HEK293 (cell line): ENCODE measurements around the gene RNF121.

Experiments
- CTCF ChIA-PET: fragments of 350-600 bp; formaldehyde crosslinking; extraction: SDS; loops from one replicate; lab custom pipeline; 2021; ENCODE audit warnings: antibody characterized with exemption; lab: Yijun Ruan, JAX
- POLR2A ChIA-PET: fragments of 300-600 bp; formaldehyde crosslinking; extraction: SDS; loops from one replicate; lab custom pipeline; 2020; ENCODE audit warnings: antibody characterized with exemption, inconsistent platforms; lab: Yijun Ruan, JAX
- H3K27ac ChIP-seq: fragments of 200-500 bp; sonication (Bioruptor generic); 2 replicates; pipeline ENCODE4 v1.5.1; 2014; ENCODE audit warnings: low read depth, low read length, control low read depth, inconsistent platforms; ENCODE audit errors: extremely low read depth
- H3K36me3 ChIP-seq, 2 experiments: fragments of 200-500 bp in 1 of 2; sonication (Bioruptor generic) in 1 of 2; 1 replicate in 1 of 2; 2 replicates in 1 of 2; pipeline ENCODE4 v1.5.1; 2014 to 2017; ENCODE audit warnings: inconsistent platforms in 2 of 2, low read length in 2 of 2; ENCODE audit not compliant: control insufficient read depth in 2 of 2, insufficient read depth in 1 of 2
- H3K4me1 ChIP-seq: fragments of 200-500 bp; sonication (Bioruptor generic); 2 replicates; pipeline ENCODE4 v1.5.1; 2014; ENCODE audit warnings: mild to moderate bottlenecking, low read length, inconsistent platforms; ENCODE audit not compliant: control insufficient read depth, insufficient read depth
- H3K4me3 ChIP-seq: 2 replicates; pipeline ENCODE4 v1.5.1; 2011; ENCODE audit warnings: low read depth, mild to moderate bottlenecking, control low read depth, low read length, moderate library complexity
- H3K9me3 ChIP-seq: fragments of 200-500 bp; sonication (Bioruptor generic); 2 replicates; pipeline ENCODE4 v1.5.1; 2014; ENCODE audit warnings: low read depth, low read length, inconsistent platforms; ENCODE audit not compliant: control insufficient read depth, insufficient read depth
- EGR2 ChIP-seq: fragments of 450-650 bp; formaldehyde crosslinking; IDR thresholded peaks from 2 replicates; pipeline ENCODE4 v1.5.1; 2016; ENCODE audit warnings: low read depth, missing biosample characterization, missing genetic modification characterization
- GFI1B ChIP-seq: fragments of 450-650 bp; formaldehyde crosslinking; IDR thresholded peaks from 2 replicates; pipeline ENCODE4 v1.5.1; 2016; ENCODE audit warnings: missing biosample characterization, missing genetic modification characterization
- GLIS1 ChIP-seq: fragments of 450-650 bp; formaldehyde crosslinking; IDR thresholded peaks from 2 replicates; pipeline ENCODE4 v1.5.1; 2016; ENCODE audit warnings: missing biosample characterization, missing genetic modification characterization
- KLF8 ChIP-seq: fragments of 450-650 bp; formaldehyde crosslinking; IDR thresholded peaks from 2 replicates; pipeline ENCODE4 v1.5.1; 2016; ENCODE audit warnings: missing biosample characterization, missing genetic modification characterization
- OSR2 ChIP-seq: fragments of 450-650 bp; formaldehyde crosslinking; IDR thresholded peaks from 2 replicates; pipeline ENCODE4 v1.5.1; 2016; ENCODE audit warnings: missing biosample characterization, missing genetic modification characterization
- SP7 ChIP-seq: fragments of 450-650 bp; formaldehyde crosslinking; IDR thresholded peaks from 2 replicates; pipeline ENCODE4 v1.5.1; 2016; ENCODE audit warnings: missing biosample characterization, missing genetic modification characterization
- TRIM28 ChIP-seq: IDR thresholded peaks from 2 replicates; pipeline ENCODE4 v1.6.1; 2011; ENCODE audit warnings: low read length, control low read depth, borderline replicate concordance
- ZBTB17 ChIP-seq: fragments of 450-650 bp; formaldehyde crosslinking; IDR thresholded peaks from 2 replicates; pipeline ENCODE4 v1.5.1; 2016; ENCODE audit warnings: missing biosample characterization, missing genetic modification characterization
- ZNF138 ChIP-seq: fragments of 450-650 bp; formaldehyde crosslinking; IDR thresholded peaks from 2 replicates; pipeline ENCODE4 v1.5.1; 2016; ENCODE audit warnings: missing biosample characterization, missing genetic modification characterization, borderline replicate concordance
- ZNF140 ChIP-seq: fragments of 450-650 bp; formaldehyde crosslinking; IDR thresholded peaks from 2 replicates; pipeline ENCODE4 v1.5.1; 2016; ENCODE audit warnings: missing biosample characterization, missing genetic modification characterization
- ZNF155 ChIP-seq: fragments of 450-650 bp; formaldehyde crosslinking; IDR thresholded peaks from 2 replicates; pipeline ENCODE4 v1.5.1; 2016; ENCODE audit warnings: missing biosample characterization, missing genetic modification characterization
- ZNF19 ChIP-seq: fragments of 450-650 bp; formaldehyde crosslinking; IDR thresholded peaks from 2 replicates; pipeline ENCODE4; 2016; ENCODE audit warnings: missing biosample characterization, missing genetic modification characterization, low read depth
- ZNF211 ChIP-seq: fragments of 450-650 bp; formaldehyde crosslinking; IDR thresholded peaks from 2 replicates; pipeline ENCODE4 v1.5.1; 2016; ENCODE audit warnings: low read depth, missing biosample characterization, missing genetic modification characterization
- ZNF223 ChIP-seq: fragments of 450-650 bp; formaldehyde crosslinking; IDR thresholded peaks from 2 replicates; pipeline ENCODE4 v1.5.1; 2016; ENCODE audit warnings: missing biosample characterization, missing genetic modification characterization
- ZNF311 ChIP-seq: fragments of 450-650 bp; formaldehyde crosslinking; IDR thresholded peaks from 2 replicates; pipeline ENCODE4 v1.5.1; 2017; ENCODE audit warnings: missing biosample characterization, missing genetic modification characterization, borderline replicate concordance
- ZNF354C ChIP-seq: fragments of 450-650 bp; formaldehyde crosslinking; IDR thresholded peaks from 2 replicates; pipeline ENCODE4 v1.5.1; 2016; ENCODE audit warnings: missing biosample characterization, missing genetic modification characterization, low read depth, borderline replicate concordance
- ZNF529 ChIP-seq: fragments of 450-650 bp; formaldehyde crosslinking; IDR thresholded peaks from 2 replicates; pipeline ENCODE4 v1.5.1; 2017; ENCODE audit warnings: missing genetic modification characterization, missing biosample characterization; ENCODE audit not compliant: insufficient replicate concordance
- ZNF596 ChIP-seq: fragments of 450-650 bp; IDR thresholded peaks from 2 replicates; pipeline ENCODE4 v1.5.0; 2018; ENCODE audit warnings: missing biosample characterization, mild to moderate bottlenecking, missing genetic modification characterization, moderate library complexity
- ZNF621 ChIP-seq: fragments of 450-650 bp; formaldehyde crosslinking; IDR thresholded peaks from 2 replicates; pipeline ENCODE4 v1.5.1; 2017; ENCODE audit warnings: missing biosample characterization, missing genetic modification characterization
- ZNF624 ChIP-seq: fragments of 450-650 bp; formaldehyde crosslinking; IDR thresholded peaks from 2 replicates; pipeline ENCODE4 v1.5.1; 2017; ENCODE audit warnings: missing biosample characterization, missing genetic modification characterization
- ZNF654 ChIP-seq: fragments of 450-650 bp; formaldehyde crosslinking; IDR thresholded peaks from 2 replicates; pipeline ENCODE4 v1.5.1; 2016; ENCODE audit warnings: low read depth, missing biosample characterization, missing genetic modification characterization
- ZNF701 ChIP-seq: fragments of 450-650 bp; formaldehyde crosslinking; IDR thresholded peaks from 2 replicates; pipeline ENCODE4 v1.5.1; 2016; ENCODE audit warnings: missing biosample characterization, missing genetic modification characterization
- ZNF76 ChIP-seq: fragments of 450-650 bp; formaldehyde crosslinking; IDR thresholded peaks from 2 replicates; pipeline ENCODE4; 2016; ENCODE audit warnings: low read depth, missing biosample characterization, missing genetic modification characterization, borderline replicate concordance
- ZNF792 ChIP-seq: fragments of 450-650 bp; formaldehyde crosslinking; IDR thresholded peaks from 2 replicates; pipeline ENCODE4 v1.5.1; 2016; ENCODE audit warnings: missing biosample characterization, missing genetic modification characterization
- ZNF843 ChIP-seq: fragments of 450-650 bp; formaldehyde crosslinking; IDR thresholded peaks from 2 replicates; pipeline ENCODE4 v1.5.1; 2016; ENCODE audit warnings: missing biosample characterization, missing genetic modification characterization
- ZXDB ChIP-seq: fragments of 450-650 bp; formaldehyde crosslinking; IDR thresholded peaks from 2 replicates; pipeline ENCODE4 v1.5.1; 2016; ENCODE audit warnings: missing biosample characterization, missing genetic modification characterization
- TF ChIP-seq, protein P1 (sequence below): fragments of 450-650 bp; formaldehyde crosslinking; IDR thresholded peaks from 2 replicates; pipeline ENCODE4 v1.5.1; 2017; ENCODE audit warnings: missing biosample characterization, missing genetic modification characterization
- TF ChIP-seq, protein P2 (sequence below): fragments of 450-650 bp; formaldehyde crosslinking; IDR thresholded peaks from 2 replicates; pipeline ENCODE4 v1.5.1; 2016; ENCODE audit warnings: missing biosample characterization, missing genetic modification characterization
- TF ChIP-seq, protein P3 (sequence below): fragments of 450-650 bp; formaldehyde crosslinking; IDR thresholded peaks from 2 replicates; pipeline ENCODE4 v1.5.0; 2017; ENCODE audit warnings: missing biosample characterization, missing genetic modification characterization, borderline replicate concordance
- TF ChIP-seq, protein P4 (sequence below): fragments of 450-650 bp; formaldehyde crosslinking; optimal IDR thresholded peaks from 2 replicates; pipeline ENCODE3; 2016; ENCODE audit warnings: missing biosample characterization, mild to moderate bottlenecking, missing genetic modification characterization
- TF ChIP-seq, protein P5 (sequence below): fragments of 450-650 bp; formaldehyde crosslinking; IDR thresholded peaks from 2 replicates; pipeline ENCODE4 v1.5.1; 2016; ENCODE audit warnings: missing biosample characterization, missing genetic modification characterization

RNF121 gene

DNA sequence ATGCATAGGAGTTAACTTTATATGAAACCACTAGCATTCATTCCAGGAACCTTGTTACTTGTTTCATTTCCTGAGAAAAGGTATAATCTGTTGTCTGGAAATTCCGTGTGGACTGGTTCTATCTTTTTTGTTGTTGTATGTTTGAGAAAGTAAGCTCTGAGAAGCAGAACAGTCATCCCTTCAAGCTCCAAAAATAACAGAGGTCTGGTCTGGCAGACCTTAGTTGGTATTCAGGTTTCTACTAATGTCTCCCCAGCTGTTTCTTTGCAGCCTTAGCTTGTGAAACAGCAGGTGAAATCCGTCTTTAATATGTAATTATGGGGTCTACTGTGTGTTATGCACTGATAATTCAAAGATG lies 2.4 kb downstream of the RNF121 start (continued):
- TF ChIP-seq SP7 (tag by site-specific recombination): no peak
- TF ChIP-seq, protein P1, sequence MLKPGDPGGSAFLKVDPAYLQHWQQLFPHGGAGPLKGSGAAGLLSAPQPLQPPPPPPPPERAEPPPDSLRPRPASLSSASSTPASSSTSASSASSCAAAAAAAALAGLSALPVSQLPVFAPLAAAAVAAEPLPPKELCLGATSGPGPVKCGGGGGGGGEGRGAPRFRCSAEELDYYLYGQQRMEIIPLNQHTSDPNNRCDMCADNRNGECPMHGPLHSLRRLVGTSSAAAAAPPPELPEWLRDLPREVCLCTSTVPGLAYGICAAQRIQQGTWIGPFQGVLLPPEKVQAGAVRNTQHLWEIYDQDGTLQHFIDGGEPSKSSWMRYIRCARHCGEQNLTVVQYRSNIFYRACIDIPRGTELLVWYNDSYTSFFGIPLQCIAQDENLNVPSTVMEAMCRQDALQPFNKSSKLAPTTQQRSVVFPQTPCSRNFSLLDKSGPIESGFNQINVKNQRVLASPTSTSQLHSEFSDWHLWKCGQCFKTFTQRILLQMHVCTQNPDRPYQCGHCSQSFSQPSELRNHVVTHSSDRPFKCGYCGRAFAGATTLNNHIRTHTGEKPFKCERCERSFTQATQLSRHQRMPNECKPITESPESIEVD: no peak
- no peak for TF ChIP-seq ZNF624 (tag by site-specific recombination)
- TF ChIP-seq ZBTB17 (tag by site-specific recombination): no peak
- TF ChIP-seq ZNF76 (tag by site-specific recombination): no peak
- TF ChIP-seq ZNF311 (tag by site-specific recombination): no peak
- TF ChIP-seq ZNF701: no peak
- no peak for TF ChIP-seq ZNF19
- TF ChIP-seq GLIS1 (tag by site-specific recombination): no peak
- no peak for TF ChIP-seq EGR2 (tag by site-specific recombination)
- TF ChIP-seq ZNF843 (tag by site-specific recombination): no peak
- TF ChIP-seq ZNF140 (tag by site-specific recombination): no peak
- TF ChIP-seq ZNF223 (tag by site-specific recombination): no peak
- TF ChIP-seq, protein P2, sequence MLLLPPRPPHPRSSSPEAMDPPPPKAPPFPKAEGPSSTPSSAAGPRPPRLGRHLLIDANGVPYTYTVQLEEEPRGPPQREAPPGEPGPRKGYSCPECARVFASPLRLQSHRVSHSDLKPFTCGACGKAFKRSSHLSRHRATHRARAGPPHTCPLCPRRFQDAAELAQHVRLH: no peak
- TF ChIP-seq, protein P3, sequence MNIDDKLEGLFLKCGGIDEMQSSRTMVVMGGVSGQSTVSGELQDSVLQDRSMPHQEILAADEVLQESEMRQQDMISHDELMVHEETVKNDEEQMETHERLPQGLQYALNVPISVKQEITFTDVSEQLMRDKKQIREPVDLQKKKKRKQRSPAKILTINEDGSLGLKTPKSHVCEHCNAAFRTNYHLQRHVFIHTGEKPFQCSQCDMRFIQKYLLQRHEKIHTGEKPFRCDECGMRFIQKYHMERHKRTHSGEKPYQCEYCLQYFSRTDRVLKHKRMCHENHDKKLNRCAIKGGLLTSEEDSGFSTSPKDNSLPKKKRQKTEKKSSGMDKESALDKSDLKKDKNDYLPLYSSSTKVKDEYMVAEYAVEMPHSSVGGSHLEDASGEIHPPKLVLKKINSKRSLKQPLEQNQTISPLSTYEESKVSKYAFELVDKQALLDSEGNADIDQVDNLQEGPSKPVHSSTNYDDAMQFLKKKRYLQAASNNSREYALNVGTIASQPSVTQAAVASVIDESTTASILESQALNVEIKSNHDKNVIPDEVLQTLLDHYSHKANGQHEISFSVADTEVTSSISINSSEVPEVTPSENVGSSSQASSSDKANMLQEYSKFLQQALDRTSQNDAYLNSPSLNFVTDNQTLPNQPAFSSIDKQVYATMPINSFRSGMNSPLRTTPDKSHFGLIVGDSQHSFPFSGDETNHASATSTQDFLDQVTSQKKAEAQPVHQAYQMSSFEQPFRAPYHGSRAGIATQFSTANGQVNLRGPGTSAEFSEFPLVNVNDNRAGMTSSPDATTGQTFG (tag by site-specific recombination): no peak
- TF ChIP-seq ZNF596: no peak

DNA sequence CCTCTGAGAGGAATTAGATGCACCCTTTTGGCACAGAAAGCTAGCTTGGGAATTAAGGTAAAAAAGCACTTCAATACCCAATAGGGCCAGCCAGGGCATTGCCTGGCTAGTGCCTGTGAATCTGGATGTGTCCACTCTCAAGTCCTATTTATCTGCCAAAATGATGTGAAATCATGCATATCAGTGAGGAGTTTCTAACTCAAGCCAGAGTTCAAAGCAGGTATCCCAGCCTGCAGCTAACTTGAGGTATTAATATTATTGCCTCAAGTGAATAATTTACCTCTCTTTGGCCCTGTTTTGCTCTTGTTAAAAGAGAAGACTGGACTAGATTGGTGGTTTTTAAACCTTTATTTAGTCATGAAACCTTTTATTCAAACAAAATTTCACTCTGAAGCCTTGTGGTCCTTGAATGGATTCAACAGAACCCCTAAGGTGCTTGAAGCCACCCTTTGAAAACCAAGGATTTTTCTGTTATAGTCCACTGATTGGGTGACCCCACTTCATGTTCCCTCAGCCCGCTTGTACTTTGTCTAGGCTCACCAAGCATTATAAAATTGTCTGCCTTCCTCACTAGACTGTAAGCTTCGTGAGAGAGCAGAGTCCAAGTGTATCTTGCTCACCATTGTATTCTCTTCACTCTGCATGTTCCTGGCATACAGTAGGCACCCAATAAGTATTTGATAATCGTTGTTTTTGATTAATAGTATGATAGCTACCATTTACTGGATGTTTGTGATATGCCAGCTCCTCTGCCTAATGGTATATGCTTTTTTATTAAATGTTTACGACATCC lies 4.5 kb downstream of the RNF121 start:
- Histone ChIP-seq H3K9me3 (no peaks in the 10 kb centered on the region), H3K36me3 (peaks cover 0 to 4% of the 10 kb centered on the region in 2 experiments; a peak in 1 of 3 replicates), H3K27ac (no peak overlapping the region), H3K4me1 (peaks cover 6% of the 10 kb centered on the region), H3K4me3 (no peak overlapping the region)
- ChIA-PET CTCF (interaction anchor here (0.6 to 1.6 kb wide), 5 partner anchors 24 to 1450 kb away, joined by 3 to 4 read pairs (median 3); no protein-coding TSS in a partner anchor), POLR2A (no interaction called here)
- no peak for TF ChIP-seq ZNF792 (tag by site-specific recombination)
- TF ChIP-seq GFI1B: no peak
- TF ChIP-seq TRIM28: no peak
- TF ChIP-seq OSR2: no peak
- TF ChIP-seq ZNF654: no peak
- TF ChIP-seq ZXDB: no peak
- no peak for TF ChIP-seq ZNF354C (tag by site-specific recombination)
- no peak for TF ChIP-seq KLF8 (tag by site-specific recombination)
- TF ChIP-seq ZNF311 (tag by site-specific recombination): no peak
- TF ChIP-seq ZNF138: no peak
- TF ChIP-seq ZNF529 (tag by site-specific recombination): no peak
- no peak for TF ChIP-seq ZNF211
- TF ChIP-seq, protein P4, sequence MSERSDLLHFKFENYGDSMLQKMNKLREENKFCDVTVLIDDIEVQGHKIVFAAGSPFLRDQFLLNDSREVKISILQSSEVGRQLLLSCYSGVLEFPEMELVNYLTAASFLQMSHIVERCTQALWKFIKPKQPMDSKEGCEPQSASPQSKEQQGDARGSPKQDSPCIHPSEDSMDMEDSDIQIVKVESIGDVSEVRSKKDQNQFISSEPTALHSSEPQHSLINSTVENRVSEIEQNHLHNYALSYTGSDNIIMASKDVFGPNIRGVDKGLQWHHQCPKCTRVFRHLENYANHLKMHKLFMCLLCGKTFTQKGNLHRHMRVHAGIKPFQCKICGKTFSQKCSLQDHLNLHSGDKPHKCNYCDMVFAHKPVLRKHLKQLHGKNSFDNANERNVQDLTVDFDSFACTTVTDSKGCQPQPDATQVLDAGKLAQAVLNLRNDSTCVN (tag by site-specific recombination): no peak
- TF ChIP-seq, protein P5, sequence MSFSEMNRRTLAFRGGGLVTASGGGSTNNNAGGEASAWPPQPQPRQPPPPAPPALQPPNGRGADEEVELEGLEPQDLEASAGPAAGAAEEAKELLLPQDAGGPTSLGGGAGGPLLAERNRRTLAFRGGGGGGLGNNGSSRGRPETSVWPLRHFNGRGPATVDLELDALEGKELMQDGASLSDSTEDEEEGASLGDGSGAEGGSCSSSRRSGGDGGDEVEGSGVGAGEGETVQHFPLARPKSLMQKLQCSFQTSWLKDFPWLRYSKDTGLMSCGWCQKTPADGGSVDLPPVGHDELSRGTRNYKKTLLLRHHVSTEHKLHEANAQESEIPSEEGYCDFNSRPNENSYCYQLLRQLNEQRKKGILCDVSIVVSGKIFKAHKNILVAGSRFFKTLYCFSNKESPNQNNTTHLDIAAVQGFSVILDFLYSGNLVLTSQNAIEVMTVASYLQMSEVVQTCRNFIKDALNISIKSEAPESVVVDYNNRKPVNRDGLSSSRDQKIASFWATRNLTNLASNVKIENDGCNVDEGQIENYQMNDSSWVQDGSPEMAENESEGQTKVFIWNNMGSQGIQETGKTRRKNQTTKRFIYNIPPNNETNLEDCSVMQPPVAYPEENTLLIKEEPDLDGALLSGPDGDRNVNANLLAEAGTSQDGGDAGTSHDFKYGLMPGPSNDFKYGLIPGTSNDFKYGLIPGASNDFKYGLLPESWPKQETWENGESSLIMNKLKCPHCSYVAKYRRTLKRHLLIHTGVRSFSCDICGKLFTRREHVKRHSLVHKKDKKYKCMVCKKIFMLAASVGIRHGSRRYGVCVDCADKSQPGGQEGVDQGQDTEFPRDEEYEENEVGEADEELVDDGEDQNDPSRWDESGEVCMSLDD: no peak
- TF ChIP-seq ZNF155 (tag by site-specific recombination): no peak
- no peak for TF ChIP-seq ZNF621 (tag by site-specific recombination)
